ENCODE measurements around the gene PNMA5.

Gene PNMA5

GRCh38 chrX:152958524-152959465 lies 35.1 kb downstream of the PNMA5 start:
- peak; percentile 93 to 94 for DNase-seq

DNA sequence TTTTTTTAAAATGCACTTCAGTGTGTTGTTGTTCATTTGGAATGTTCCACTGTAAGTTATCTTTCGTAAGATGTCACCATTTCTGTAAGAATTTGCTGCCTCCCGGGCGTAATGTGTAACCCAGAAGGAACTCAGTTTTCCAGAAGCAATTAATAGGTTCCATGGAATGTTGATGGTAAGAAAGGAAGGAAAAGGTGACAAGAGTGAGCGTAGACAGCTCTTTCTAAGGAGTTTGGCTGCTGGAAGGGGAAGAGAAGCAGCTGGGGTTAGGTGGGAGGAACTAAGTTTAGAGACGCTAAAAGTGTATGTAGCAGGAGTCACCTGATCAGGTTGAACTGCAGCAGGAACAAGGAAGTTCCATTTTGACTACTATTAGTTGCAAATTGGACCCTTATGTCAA lies 35.9 kb downstream of the PNMA5 start:
- no peak for DNase-seq

GRCh38 chrX:152950786-152951185 lies 43.1 kb downstream of the PNMA5 start:
- no peak for DNase-seq

DNA sequence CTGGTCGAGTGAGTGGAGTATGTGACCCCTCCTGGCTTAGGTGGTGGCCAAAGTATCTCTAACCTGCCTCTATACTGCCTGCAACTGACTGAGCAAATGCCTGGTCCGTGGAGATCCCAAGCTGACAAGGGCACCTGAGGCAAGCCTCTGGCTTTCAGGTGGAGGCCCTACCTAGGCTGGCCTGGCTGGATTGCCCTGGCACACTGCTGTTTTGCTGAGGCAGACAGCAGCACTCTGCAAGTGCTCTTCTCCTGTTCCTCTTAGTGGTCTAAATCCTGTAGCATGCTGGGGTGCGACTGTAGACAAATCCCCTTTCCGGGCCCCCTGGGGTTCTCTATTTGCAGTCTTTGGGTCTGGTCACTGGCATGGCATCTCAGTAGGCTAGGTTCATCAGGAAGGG lies 44.8 kb downstream of the PNMA5 start:
- no peak for DNase-seq

DNA sequence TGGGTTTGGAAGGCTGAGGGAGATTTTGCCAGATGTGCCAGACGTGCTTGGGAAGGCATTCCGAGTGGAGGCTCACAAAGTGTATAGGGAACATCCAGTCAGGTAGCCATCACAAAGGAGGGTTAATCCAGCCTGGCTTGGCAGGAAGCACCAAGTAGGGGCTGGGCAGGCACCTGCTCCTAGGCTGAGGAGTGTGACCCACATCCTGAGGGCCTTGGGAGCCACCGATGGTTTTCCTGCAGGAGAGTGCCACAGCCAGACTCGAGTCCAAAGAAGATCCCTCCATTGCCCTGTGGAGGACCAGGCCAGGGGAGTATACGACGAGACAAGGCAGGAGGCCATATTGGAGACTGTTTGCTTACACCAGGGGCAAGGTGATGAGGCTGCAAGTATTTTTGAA lies 47.2 kb downstream of the PNMA5 start:
- no peak for DNase-seq

DNA sequence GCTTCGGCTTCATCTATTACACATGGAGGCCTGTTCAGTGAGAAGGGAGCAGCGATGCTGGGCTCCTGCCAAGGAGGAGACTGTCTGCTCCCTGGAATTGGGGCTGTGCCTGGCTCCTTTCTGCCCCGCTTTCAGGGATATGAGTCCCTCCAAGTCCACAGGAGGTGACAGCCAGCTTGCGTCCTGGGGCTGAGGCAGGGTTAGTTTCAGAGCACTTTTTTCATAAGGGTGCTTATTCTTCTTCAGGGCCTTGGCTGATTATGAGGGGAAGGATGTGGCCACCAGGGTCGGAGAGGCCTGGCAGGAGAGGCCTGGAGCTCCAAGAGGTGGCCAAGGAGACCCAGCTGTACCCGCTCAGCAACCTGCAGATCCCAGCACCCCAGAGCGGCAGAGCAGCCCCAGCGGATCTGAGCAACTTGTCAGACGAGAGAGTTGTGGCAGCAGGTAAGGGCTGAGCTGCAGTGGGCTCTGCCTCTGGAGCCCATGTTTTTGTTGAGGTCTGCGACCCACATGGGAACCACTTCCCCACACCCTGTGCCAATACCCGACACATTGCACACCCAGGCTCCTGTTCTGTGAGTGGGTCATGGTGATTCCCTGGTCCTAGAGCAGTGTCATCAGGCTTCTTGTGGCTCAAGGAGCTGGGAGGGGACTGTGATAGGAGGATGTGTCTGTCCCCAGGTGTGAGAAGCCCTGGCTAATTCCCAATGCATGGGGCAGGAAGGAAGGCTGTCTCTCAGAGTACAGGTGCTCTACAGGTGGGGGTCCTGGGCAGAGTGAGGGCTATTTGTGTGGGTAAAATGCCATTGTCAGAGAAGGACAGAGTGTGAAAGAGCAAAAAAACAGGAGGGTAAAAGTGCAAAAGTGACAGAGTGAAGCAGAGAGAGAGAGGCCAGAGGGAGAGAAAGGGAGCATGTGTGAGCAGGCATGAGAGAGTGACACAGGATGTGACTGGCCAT lies 48.6 kb downstream of the PNMA5 start:
- no peak for DNase-seq

- no peak for DNase-seq
Observed at GRCh38 chrX:152943826-152944225, 50.1 kb downstream of the PNMA5 start.

DNA sequence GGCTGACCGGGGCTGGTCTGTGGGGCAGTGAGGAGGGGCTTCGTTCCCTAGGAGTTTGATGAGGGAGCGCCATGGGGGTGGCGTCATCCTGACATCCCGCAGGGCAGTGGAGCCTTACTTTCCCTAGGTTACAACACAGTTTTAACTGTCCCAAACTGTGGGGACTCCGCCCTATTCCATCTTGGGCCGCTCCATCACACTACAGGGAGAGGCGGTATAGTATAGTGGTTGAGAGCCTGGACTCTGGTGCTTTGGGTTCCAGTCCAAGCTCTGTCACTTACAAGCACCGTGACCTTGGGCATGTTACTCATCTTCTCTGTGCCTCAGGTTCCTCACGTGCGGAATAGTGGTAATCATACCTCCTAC lies 51.9 kb downstream of the PNMA5 start:
- DNase-seq, result no peak

GRCh38 chrX:152941328-152942076 lies 52.4 kb downstream of the PNMA5 start:
- peak; percentile 93 to 94 for DNase-seq

Data from CD4-positive, alpha-beta T cell treated with Interferon alpha-2 for 1 hour (primary cell).